Stimulated activated CD8-positive, alpha-beta memory T cell treated with anti-CD3 and anti-CD28 coated beads, Interleukin-4, amount 100 ng/mL, for 24 hours (primary cell): ENCODE data around the gene PROC.

Experiments
- DNase-seq: peaks from one replicate; pipeline ENCODE4 v3.0.0-alpha.2; 2020; ENCODE audit warnings: low read depth

Gene PROC

GRCh38 chr2:127414638-127415592 lies 3.3 kb upstream of the PROC start:
- DNase-seq = no peak

- peak; percentile 64 for DNase-seq
These were observed 2.4 kb upstream of the PROC start for GRCh38 chr2:127415593-127416505.

- DNase-seq = no peak
These were observed 1.7 kb upstream of the PROC start for GRCh38 chr2:127416506-127417001.

- DNase-seq = no peak
These were observed 821 bp upstream of the PROC start for GRCh38 chr2:127417406-127417805.

- no peak for DNase-seq
These were observed 844 bp downstream of the PROC start for GRCh38 chr2:127419112-127419430.

- DNase-seq = no peak
These were observed 1.3 kb downstream of the PROC start for GRCh38 chr2:127419448-127420038.

- DNase-seq = no peak
These were observed 2.0 kb downstream of the PROC start for GRCh38 chr2:127420039-127420864.

GRCh38 chr2:127421116-127421800 lies 3.0 kb downstream of the PROC start:
- DNase-seq = no peak

GRCh38 chr2:127421871-127422558 lies 3.8 kb downstream of the PROC start:
- DNase-seq = no peak

GRCh38 chr2:127422559-127423477 lies 4.6 kb downstream of the PROC start:
- DNase-seq = no peak

GRCh38 chr2:127423478-127423843 lies 5.2 kb downstream of the PROC start:
- no peak for DNase-seq

GRCh38 chr2:127423880-127424279 lies 5.7 kb downstream of the PROC start:
- no peak for DNase-seq

GRCh38 chr2:127424598-127425520 lies 6.6 kb downstream of the PROC start:
- no peak for DNase-seq

- DNase-seq = no peak
These were observed 7.6 kb downstream of the PROC start for GRCh38 chr2:127425540-127426490.

GRCh38 chr2:127426501-127427354 lies 8.5 kb downstream of the PROC start:
- no peak for DNase-seq
